Esophagus muscularis mucosa (tissue), 4 donors: Measurements from ENCODE around the gene SNX8.

Experiments
- CTCF ChIP-seq, 3 experiments: fragments of 200-600 bp in 2 of 3; fragments of 450-650 bp in 1 of 3; sonication (generic) in 2 of 3; IDR thresholded peaks; one replicate each; pipeline ENCODE4 v1.5.1; 2017 to 2019; ENCODE audit warnings: antibody characterized with exemption in 3 of 3, mild to moderate bottlenecking in 2 of 3, moderate library complexity in 1 of 3
- EP300 ChIP-seq: sonication (generic); formaldehyde crosslinking; IDR thresholded peaks from one replicate; pipeline ENCODE4 v1.6.1; 2017; ENCODE audit warnings: antibody characterized with exemption
- POLR2A ChIP-seq: fragments of 450-650 bp; IDR thresholded peaks from one replicate; pipeline ENCODE4 v1.6.1; 2017; ENCODE audit warnings: antibody characterized with exemption, moderate library complexity, mild to moderate bottlenecking, low read depth
- POLR2AphosphoS5 ChIP-seq, 2 donors: sonication (generic); formaldehyde crosslinking; IDR thresholded peaks; one replicate each; pipeline ENCODE4 v1.6.1; 2017; ENCODE audit warnings: antibody characterized with exemption in 2 of 2

GRCh38 chr7:2224491-2224928 is 89.7 kb downstream of the SNX8 start:
- TF ChIP-seq POLR2A (no peak), CTCF (IDR thresholded peaks at IDR 0.05) (no peak), POLR2AphosphoS5 (IDR thresholded peaks at IDR 0.05) (no peak), EP300 (no peak)
